ENCODE results near the gene NCKAP5L. TPM values are rescaled to one million over a fixed set of nuclear protein-coding genes. Genes with fewer than 3 reads are reported as not detected.

Gene NCKAP5L
- total RNA-seq, 4 donors from 2014 or later = 15.0 to 30.5 (median 23.0) TPM

GRCh38 chr12:49875115-49875720, 47.0 kb upstream of the NCKAP5L start:
- H3K36me3 ChIP-seq = no peaks in the 10 kb centered on the region
- H3K27ac ChIP-seq (replicated peaks in 1 of 4) = no peak overlapping the region
- no peak overlapping the region for H3K4me3 ChIP-seq
- DNase-seq (ENCODE audit: extremely low spot score) = no peak
- intact Hi-C loops (cut with DNase I) = no loop called here
- TF ChIP-seq CTCF (IDR thresholded peaks at IDR 0.05) = no peak
- TF ChIP-seq POLR2A (IDR thresholded peaks at IDR 0.05; ENCODE audit: low read depth) = no peak
- TF ChIP-seq EP300 (IDR thresholded peaks at IDR 0.05) = no peak
- no peak for TF ChIP-seq POLR2AphosphoS5 (IDR thresholded peaks at IDR 0.05)
- no peaks in the 10 kb centered on the region for H3K4me1 ChIP-seq
- H3K27me3 ChIP-seq = no peaks in the 10 kb centered on the region
- H3K9me3 ChIP-seq = no peaks in the 10 kb centered on the region
- WGBS = 95% methylated on average over 9 of the region's 9 CpGs

- Histone ChIP-seq H3K9me3 (no peaks in the 10 kb centered on the region), H3K4me1 (peaks cover 6 to 9% (median 7%) of the 10 kb centered on the region in 4 donors), H3K36me3 (no peaks in the 10 kb centered on the region), H3K27ac (replicated peaks in 1 of 4) (no peak overlapping the region), H3K27me3 (no peaks in the 10 kb centered on the region), H3K4me3 (no peak overlapping the region)
- intact Hi-C loops (cut with DNase I) = no loop called here
- 68% methylated on average over 10 of the region's 12 CpGs for WGBS
- no peak for DNase-seq (ENCODE audit: extremely low spot score)
- TF ChIP-seq POLR2A (IDR thresholded peaks at IDR 0.05; ENCODE audit: low read depth) (no peak), POLR2AphosphoS5 (IDR thresholded peaks at IDR 0.05) (no peak), EP300 (IDR thresholded peaks at IDR 0.05) (no peak), CTCF (IDR thresholded peaks at IDR 0.05) (no peak)
These were observed 46.1 kb upstream of the NCKAP5L start for GRCh38 chr12:49874142-49874897.

- Histone ChIP-seq H3K4me1 (peaks cover 14 to 18% (median 16%) of the 10 kb centered on the region in 4 donors), H3K9me3 (no peaks in the 10 kb centered on the region), H3K4me3 (no peak overlapping the region), H3K27me3 (no peaks in the 10 kb centered on the region), H3K36me3 (no peaks in the 10 kb centered on the region), H3K27ac (replicated peaks in 1 of 4) (no peak overlapping the region)
- no peak for DNase-seq (ENCODE audit: extremely low spot score)
- TF ChIP-seq POLR2AphosphoS5 (IDR thresholded peaks at IDR 0.05) = no peak
- no peak for TF ChIP-seq EP300 (IDR thresholded peaks at IDR 0.05)
- no peak for TF ChIP-seq CTCF (IDR thresholded peaks at IDR 0.05)
- no peak for TF ChIP-seq POLR2A (IDR thresholded peaks at IDR 0.05; ENCODE audit: low read depth)
- 89% methylated on average over 3 of the region's 3 CpGs for WGBS
- intact Hi-C loops (cut with DNase I) = no loop called here
These were observed 45.2 kb upstream of the NCKAP5L start for GRCh38 chr12:49873361-49873934.

- Histone ChIP-seq H3K9me3 (no peaks in the 10 kb centered on the region), H3K36me3 (no peaks in the 10 kb centered on the region), H3K27ac (replicated peaks in 1 of 4) (no peak overlapping the region), H3K4me3 (no peak overlapping the region), H3K27me3 (no peaks in the 10 kb centered on the region), H3K4me1 (peaks cover 21 to 24% (median 22%) of the 10 kb centered on the region in 4 donors)
- no peak for TF ChIP-seq CTCF (IDR thresholded peaks at IDR 0.05)
- TF ChIP-seq POLR2A (IDR thresholded peaks at IDR 0.05; ENCODE audit: low read depth) = no peak
- no peak for TF ChIP-seq EP300 (IDR thresholded peaks at IDR 0.05)
- TF ChIP-seq POLR2AphosphoS5 (IDR thresholded peaks at IDR 0.05) = no peak
- no peak for DNase-seq (ENCODE audit: extremely low spot score)
- 92% methylated on average over 5 of the region's 6 CpGs for WGBS
- intact Hi-C loops (cut with DNase I) = no loop called here
These were observed 44.6 kb upstream of the NCKAP5L start for GRCh38 chr12:49872781-49873181.

All from esophagus muscularis mucosa (tissue), 4 donors.